GM10248 (cell line): Measurements from ENCODE around the gene RNF144A.

ENCODE experiments used
- CTCF ChIA-PET: fragments of 300-600 bp; sonication (Branson Sonifier 250); formaldehyde crosslinking; extraction: SDS; loops from one replicate; lab custom pipeline; 2021; ENCODE audit warnings: antibody characterized with exemption; lab: Yijun Ruan, JAX
- POLR2A ChIA-PET: fragments of 350-650 bp; sonication (Branson Sonifier 250); formaldehyde crosslinking; extraction: SDS; loops from one replicate; lab custom pipeline; 2020; ENCODE audit warnings: antibody characterized with exemption; lab: Yijun Ruan, JAX
- DNase-seq: peaks from one replicate; pipeline ENCODE4 v3.0.0; 2012; ENCODE audit errors: extremely low spot score
- TF ChIP-seq, protein P1 (sequence below): IDR thresholded peaks from 2 replicates; pipeline ENCODE4 v1.5.1; 2012; ENCODE audit warnings: mild to moderate bottlenecking, low read depth; ENCODE audit errors: extremely low read depth, missing control alignments, control extremely low read depth

Gene RNF144A

DNA sequence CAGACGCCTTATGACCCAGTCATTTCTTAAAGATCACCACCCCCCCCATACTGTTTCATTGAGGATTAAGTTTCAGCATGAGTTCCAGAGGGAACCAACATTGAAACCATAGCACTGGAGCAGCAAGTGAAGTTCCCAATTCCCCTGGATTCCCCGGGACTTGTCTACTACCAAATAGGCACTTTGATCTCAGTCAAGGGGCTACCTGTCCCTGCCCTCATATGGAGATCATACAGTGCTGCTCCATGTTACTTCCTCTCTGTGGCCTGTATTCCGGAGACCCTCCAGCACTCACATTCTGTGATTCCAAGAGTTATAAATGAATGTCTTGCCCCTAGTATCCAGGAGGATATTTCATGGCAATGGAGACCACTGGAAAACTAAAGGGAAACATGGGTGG, 42.5 kb downstream of the RNF144A start:
- ChIA-PET POLR2A (no interaction called here), CTCF (no interaction called here)
- TF ChIP-seq, protein P1, sequence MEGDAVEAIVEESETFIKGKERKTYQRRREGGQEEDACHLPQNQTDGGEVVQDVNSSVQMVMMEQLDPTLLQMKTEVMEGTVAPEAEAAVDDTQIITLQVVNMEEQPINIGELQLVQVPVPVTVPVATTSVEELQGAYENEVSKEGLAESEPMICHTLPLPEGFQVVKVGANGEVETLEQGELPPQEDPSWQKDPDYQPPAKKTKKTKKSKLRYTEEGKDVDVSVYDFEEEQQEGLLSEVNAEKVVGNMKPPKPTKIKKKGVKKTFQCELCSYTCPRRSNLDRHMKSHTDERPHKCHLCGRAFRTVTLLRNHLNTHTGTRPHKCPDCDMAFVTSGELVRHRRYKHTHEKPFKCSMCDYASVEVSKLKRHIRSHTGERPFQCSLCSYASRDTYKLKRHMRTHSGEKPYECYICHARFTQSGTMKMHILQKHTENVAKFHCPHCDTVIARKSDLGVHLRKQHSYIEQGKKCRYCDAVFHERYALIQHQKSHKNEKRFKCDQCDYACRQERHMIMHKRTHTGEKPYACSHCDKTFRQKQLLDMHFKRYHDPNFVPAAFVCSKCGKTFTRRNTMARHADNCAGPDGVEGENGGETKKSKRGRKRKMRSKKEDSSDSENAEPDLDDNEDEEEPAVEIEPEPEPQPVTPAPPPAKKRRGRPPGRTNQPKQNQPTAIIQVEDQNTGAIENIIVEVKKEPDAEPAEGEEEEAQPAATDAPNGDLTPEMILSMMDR: no peak
- DNase-seq: no peak

DNA sequence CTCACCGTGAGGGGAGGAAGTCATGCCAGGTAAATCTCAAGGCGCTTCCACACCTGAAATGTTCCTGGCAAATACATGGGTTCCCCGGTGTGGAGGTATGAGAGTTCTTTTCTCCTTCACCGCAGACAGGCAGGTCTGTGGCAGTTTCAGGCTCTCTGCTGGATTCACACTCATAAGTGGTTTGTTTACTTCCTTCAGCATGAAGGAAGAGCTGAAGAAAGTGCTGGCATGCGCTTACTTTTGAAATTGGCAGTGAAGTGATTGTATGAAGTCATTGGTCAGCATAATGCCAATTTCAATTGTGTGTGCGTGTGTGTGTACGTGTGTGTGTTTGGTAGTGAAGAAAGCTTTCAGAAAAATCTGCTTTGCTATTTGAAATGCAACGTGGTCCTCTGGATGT, 43.4 kb downstream of the RNF144A start:
- DNase-seq: no peak
- TF ChIP-seq, protein P1: no peak
- POLR2A ChIA-PET: no interaction called here
- CTCF ChIA-PET: no interaction called here

DNA sequence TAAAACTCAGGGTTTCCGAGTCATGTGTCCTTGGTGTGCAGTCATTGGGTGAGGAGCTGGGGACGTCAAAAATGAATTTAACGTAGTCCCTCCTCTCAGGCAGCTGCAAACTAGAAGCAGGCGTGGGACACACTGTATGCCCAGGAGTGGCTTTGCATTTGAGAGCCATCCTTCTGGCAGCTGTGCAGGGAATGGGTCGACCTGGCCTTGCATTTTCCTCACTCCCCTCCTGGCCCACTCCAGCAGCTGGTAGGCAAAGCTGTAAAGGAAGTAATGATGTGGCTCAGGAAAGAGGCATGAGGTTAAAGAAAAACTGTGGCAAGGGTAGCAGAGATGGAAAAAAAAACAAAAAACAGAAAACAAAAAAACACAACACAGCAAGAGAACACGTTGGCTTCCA, 46.5 kb downstream of the RNF144A start:
- CTCF ChIA-PET: no interaction called here

DNA sequence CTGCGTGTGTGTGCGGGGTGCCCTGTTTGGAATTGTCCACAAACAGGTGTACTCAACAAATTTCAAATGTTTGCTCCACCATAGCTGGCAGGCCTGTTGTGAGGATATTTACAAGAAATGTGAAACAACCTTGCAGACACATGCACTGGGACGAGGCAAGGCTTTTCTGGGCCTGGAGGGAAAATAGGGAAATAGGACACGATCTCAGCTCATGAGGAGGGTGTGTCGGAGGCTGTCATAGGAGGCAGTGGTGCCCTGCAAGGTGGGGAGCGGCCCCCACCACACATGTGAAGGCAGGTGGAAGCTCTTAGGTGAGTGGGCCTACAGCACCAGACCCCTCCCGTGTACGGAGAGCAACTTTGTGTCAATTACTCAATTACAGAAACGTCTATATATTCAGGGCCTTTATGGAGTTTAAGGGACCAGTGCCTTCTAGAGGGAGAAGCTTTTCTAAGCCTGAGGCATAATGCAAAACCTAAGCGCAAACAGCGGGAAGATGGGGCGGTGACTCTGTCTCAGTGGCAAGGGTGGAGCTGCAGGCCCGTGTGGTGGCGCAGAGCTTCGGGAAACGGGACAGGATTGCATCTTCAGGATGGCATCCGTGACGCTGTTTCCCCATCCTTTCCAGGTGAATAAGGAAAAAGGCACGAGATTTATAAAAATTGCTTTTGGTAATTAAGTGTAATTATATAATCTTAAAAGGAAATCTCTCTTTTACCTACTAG, 48.0 kb downstream of the RNF144A start:
- no peak for DNase-seq
- CTCF ChIA-PET: interaction anchor here (0.9 to 1.2 kb wide), 2 partner anchors 20 to 49 kb away, joined by 3 read pairs; no protein-coding TSS in a partner anchor
- POLR2A ChIA-PET: no interaction called here
- TF ChIP-seq, protein P1: no peak

More for the DNA sequence above, 46.5 kb downstream of the RNF144A start:
- TF ChIP-seq, protein P1: no peak
- no peak for DNase-seq
- POLR2A ChIA-PET: no interaction called here

DNA sequence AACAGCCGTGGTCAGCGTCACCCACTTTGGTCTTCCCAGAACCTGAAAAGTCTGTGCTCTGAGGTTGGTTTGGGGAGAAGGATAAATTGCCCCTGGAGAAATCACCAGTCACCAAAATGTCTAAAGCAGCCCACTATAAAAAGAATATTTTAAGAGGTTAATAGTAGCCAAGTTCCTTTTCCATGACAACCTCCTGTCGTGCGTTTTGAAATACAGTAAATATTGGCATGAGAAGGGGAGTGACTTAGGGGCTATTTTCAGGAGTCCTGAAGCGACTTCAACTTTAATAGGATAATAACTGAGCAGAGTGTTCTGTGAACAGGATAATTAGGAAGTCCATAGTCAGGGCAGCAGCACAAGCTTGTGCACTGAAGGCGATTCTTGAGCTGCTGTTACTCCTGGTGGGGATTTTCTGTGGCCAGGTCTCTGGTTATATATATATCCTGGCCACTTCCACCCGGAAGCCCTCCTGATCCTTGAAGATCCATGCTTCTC, 49.3 kb downstream of the RNF144A start:
- POLR2A ChIA-PET: no interaction called here
- CTCF ChIA-PET: interaction anchor here (0.9 to 1.2 kb wide), 3 partner anchors 22 to 50 kb away, joined by 3 read pairs; no protein-coding TSS in a partner anchor
- TF ChIP-seq, protein P1: no peak
- DNase-seq: no peak

DNA sequence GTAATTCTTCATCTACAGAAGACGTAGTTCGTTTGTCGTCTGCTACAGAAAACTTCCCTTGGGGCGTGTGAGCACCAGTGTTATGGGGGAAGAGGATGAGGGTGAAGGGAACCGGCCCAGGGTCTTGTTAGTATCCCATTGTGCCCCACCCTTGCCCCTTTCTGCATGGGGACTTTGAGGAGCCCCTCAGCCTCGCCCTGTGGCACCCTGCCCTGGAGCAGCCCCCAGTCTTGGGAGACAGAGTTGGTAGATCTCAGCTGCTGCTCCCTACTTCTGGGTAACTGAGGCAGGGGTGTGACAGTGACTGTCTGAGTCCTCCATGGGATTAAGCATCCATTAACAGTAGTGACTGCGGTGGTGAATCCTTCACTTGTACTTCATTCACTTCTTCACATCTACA, 50.1 kb downstream of the RNF144A start:
- no peak for DNase-seq
- POLR2A ChIA-PET: no interaction called here
- TF ChIP-seq, protein P1: no peak
- CTCF ChIA-PET: interaction anchor here (1.0 kb wide), 1 partner anchor 34 kb away, joined by 3 read pairs; no protein-coding TSS in a partner anchor
